ENCODE results near the gene CNIH4.
A peak's percentile ranks its signal among the peaks of the same experiment; 100 is the strongest.
"Not testable (repeated sequence)": the region's sequence is repeated elsewhere in the genome, so short reads cannot be mapped to it uniquely, and the experiment has no call there.

The CNIH4 gene

DNA sequence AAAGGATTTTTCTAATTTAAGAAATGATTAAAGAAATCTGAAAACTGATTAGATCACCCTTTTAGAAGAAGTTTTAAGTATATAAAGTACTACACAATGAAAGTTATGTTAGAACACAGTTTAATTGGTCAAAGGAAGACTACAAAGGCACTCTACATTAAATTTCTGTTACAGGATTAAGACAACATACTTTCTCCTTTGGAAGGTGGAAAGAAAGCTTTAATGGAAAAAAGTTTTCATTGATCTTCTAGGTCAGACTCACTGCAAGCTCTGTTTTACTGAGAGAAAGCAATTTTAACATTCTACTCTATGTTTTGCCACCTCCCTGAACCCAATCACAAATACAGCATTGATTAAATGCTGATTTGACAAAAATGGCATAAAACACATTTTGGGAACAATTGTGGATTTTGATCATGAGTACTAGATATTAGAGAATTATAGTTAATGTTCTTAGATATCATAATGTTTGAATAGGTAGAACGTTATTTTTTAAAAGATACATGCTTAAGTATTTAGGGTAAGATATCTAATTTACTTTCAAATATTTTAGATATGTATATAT lies 45.9 kb downstream of the CNIH4 start:
- no peak for DNase-seq (ENCODE audit: low spot score)

DNA sequence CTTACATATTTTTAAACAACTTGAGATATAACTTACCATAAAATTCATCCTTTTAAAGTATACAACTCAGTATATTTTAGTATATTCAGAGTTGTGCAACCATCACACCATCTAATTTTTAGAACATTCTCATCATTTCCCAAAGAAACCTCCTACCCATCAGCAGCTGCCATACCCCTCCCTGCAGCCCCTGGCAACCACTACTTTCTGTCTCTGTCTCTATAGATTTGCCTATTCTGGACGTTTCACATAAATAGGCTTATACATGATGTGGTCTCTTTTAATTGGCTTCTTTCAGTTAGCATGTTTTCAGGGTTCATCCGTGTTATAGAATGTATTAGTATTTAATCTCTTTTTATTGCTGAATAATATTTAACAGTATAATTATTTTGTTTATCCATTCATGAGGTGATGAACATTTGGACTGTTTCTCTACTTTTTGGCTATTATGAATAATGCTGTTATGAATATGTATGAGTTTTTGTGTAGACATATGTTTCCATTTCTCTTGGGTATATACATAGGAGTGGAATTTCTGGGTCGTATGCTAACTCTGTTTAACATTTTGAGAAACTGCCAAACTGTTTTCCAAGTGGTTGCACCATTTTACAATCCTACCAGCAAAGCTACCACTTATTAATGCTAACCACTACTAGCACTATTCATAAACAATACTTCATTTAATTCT lies 48.4 kb downstream of the CNIH4 start:
- no peak for DNase-seq (ENCODE audit: low spot score)

DNA sequence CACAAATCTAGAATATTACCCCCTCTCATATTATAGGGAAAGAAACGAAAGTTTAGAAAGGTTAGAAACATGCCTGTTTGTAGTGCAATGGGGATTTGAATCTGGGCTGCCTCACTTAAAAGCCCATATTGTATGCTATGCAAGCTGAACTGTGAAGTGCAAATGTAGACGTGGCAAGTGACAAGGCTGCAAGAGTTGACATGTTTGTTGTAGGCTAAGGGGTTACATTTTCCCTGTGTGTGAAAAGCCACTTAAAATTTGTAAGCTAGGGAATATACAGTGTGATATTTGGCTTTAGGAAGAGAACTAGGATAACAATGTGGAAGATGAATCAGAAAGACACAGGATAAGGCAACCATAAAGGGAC lies 48.9 kb downstream of the CNIH4 start:
- DNase-seq (ENCODE audit: low spot score), result no peak

DNA sequence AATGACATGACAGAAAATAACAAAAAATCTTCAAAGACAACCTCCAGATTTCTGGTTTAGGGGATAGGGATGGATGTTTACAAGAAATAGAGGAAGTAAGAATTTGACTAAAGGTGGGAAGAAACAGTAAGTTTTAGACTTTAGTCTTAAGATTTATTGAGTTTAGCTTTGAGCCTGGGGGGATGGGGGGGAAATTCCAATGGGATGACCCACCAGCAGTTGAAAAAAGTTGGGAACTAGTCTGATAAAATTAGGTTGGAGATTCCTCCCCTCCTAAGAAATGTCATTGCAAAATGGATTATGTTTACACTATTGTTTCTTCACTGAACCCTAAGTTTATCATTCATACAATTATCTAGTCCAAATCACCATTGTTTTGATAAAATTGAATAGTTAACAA lies 49.5 kb downstream of the CNIH4 start:
- no peak for DNase-seq (ENCODE audit: low spot score)

DNA sequence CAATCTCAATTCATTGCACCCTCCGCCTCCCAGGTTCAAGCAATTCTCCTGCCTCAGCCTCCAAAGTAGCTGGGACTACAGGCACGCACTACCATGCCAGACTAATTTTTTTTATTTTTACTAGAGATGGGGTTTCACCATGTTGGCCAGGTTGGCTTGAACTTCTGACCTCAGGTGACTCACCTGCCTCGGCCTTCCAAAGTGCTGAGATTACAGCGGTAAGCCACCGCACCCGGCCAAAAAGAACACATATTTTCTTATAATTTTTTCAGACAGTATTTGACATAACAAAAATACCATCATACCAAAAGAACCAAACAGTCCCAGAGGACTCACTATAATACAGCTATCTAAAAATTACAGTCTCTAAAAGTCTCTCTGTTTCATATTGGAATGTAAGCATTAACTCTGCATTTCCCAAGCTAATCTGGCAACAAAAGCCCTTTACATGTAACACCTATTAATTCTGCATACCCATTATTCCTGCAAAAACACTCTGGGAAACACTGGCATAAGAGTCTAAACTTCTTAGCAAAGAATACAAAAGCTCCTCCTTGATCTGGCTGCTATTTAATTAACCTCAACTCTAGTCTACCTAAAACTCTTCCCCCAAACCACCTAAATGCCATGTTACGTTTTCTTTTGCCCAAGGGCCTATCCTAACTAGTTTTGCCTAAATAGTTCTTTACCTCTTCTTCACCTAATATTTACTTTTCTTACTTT lies 51.1 kb downstream of the CNIH4 start:
- no peak for DNase-seq (ENCODE audit: low spot score)

DNA sequence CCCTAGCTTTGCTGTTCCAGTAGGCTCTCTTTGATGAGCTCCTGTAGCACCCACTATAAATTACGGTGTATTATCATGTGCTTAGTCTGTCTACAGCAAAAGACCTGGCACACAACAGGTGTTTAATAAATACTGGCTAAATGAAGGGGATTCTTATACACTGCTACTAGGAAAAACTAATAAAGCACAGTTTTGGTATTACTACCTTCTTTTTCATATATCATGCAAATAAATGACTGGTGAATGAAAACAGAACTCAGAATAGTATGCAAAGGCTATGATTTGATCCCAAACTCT lies 51.6 kb downstream of the CNIH4 start:
- no peak for DNase-seq (ENCODE audit: low spot score)

DNA sequence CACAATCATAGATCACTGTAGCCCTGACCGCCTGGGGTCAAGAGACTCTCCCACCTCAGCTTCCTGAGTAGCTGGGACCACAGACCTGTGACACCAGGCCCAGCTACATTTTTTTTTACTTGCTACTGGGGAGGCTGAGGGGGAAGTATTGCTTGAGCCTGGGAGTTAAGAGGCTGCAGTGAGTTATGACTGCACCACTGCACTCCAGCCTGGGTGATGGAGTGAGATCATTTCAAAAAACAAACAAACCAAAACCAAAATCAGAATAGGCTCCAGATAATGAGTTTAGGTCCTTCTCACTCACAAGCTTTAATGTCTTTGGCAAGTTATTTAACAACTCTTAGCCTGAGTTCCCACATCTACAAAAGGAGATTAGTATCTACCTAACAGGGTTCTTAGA lies 55.1 kb downstream of the CNIH4 start:
- no peak for DNase-seq (ENCODE audit: low spot score)

DNA sequence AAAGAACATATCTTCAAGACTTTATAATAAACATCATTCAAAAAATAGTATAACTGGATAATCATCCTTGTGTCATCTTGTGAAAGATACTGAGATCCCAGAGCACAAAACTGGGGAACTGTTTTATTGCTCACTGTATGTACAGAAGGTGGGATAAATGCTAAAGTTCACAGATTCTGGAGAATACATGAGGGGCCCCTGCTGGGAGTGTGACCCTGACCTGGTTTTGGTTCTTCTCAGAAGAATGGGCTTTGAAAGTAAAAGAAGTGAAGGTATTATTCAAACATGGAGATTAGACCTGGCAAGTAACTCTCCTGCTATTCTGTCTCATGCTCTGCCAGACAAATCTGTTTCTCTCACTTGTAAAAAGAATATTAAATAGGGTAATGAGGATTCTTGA lies 63.4 kb downstream of the CNIH4 start:
- DNase-seq (ENCODE audit: low spot score), result no peak

DNA sequence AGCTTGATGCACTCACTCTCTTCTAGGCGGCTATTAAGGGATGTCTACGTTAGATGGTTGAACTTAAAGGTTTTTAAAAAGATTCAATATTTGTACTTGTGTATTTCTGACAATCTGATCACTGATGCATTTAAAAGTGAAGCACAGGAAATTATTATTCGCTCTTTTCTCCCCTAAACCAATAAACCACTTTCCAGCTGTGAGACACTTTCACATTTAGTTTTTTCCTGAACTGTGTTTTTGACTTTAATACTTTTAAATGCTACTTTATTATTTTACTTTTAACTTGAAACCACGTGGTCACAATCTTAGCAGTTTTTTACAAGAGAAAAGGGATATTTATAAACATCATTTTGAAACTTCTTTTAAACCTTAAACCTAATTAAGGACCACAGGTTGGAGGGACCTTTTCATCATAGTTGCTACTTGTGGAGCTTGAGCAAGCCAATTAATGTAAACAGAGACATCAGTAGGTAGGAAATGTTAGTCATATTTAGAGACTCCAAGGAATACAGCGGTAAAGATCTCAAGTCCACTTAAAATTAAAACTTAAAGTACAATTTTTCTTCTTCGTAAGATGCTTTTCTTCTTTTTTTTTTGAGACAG lies 68.7 kb downstream of the CNIH4 start:
- DNase-seq (ENCODE audit: low spot score), result no peak

DNA sequence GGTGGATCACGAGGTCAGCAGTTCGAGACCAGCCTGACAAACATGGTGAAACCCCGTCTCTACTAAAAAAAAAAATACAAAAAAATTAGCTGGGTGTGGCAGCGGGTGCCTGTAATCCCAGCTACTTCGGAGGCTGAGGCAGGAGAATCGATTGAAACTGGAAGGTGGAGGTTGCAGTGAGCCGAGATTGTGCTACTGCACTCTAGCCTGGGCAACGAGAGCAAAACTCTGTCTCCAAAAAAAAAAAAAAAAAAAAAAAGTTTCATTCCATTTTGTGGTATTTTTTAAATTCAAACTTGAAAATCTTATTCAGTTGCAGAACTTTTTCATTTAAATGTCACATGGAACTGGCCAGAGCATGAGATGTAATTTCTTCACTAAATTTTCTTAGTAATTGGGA lies 70.2 kb downstream of the CNIH4 start:
- DNase-seq (ENCODE audit: low spot score), result not testable (repeated sequence)

DNA sequence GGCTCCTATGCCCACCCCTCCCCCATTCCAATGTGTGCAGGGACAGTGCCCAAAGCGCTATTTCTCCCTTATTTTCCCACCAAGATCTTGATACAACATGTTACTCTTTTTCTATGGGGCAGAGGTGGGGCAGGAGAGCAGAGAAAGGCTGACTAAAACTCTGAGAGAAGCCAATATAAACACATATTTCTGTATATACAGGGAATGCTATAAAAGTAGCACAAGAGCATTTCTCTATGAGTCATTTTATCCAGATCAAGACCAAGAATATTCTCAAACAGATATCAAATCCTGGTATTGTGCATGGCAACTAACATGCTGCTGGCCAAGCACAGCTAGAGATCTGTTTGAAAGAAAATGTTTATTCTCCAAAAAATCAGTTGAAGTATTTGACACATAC lies 70.7 kb downstream of the CNIH4 start:
- DNase-seq (ENCODE audit: low spot score), result peak; percentile 73

DNA sequence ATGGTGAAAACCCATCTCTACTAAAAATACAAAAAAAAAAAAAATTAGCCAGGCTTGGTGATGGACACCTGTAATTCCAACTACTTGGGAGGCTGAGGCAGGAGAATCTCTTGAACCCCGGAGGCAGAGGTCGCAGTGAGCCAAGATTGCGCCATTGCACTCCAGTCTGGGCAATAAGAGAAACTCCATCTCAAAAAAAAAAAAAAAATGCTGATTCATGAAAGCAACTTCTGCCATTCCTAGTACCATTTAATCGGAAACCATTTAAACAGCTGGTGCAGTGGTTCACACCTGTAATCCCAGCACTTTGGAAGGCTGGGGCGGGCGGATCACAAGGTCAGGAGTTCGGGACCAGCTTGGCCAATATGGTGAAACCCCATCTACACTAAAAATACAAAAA lies 72.0 kb downstream of the CNIH4 start:
- not testable (repeated sequence) for DNase-seq (ENCODE audit: low spot score)

Data from AG08396 (cell line).